Measurements from ENCODE around the gene ATXN1. TPM values are rescaled to one million over a fixed set of nuclear protein-coding genes. Genes with fewer than 3 reads are reported as not detected.

ATXN1 gene
- total RNA-seq, 1 donor from 2014 or later = 27.2 TPM

GRCh38 chr6:16313732-16314131 is 447.5 kb downstream of the ATXN1 start:
- DNase-seq (ENCODE audit: low read depth) = no peak

- no peak for DNase-seq (ENCODE audit: low read depth)
These were observed 449.5 kb downstream of the ATXN1 start for GRCh38 chr6:16311763-16312162.

- no peak for DNase-seq (ENCODE audit: low read depth)
These were observed 454.9 kb downstream of the ATXN1 start for GRCh38 chr6:16306334-16306733.

- DNase-seq (ENCODE audit: low read depth) = no peak
These were observed 455.5 kb downstream of the ATXN1 start for GRCh38 chr6:16305788-16306187.

GRCh38 chr6:16305246-16305725 is 456.0 kb downstream of the ATXN1 start:
- DNase-seq (ENCODE audit: low read depth) = no peak

GRCh38 chr6:16302721-16303552 is 458.3 kb downstream of the ATXN1 start:
- DNase-seq (ENCODE audit: low read depth) = no peak

- no peak for DNase-seq (ENCODE audit: low read depth)
These were observed 459.7 kb downstream of the ATXN1 start for GRCh38 chr6:16301511-16301910.

GRCh38 chr6:16299861-16300260 is 461.4 kb downstream of the ATXN1 start:
- DNase-seq (ENCODE audit: low read depth) = no peak

GRCh38 chr6:16296061-16296670 is 465.1 kb downstream of the ATXN1 start:
- no peak for DNase-seq (ENCODE audit: low read depth)

GRCh38 chr6:16295471-16295870 is 465.8 kb downstream of the ATXN1 start:
- no peak for DNase-seq (ENCODE audit: low read depth)

- DNase-seq (ENCODE audit: low read depth) = no peak
These were observed 466.2 kb downstream of the ATXN1 start for GRCh38 chr6:16295060-16295459.

GRCh38 chr6:16294371-16294770 is 466.9 kb downstream of the ATXN1 start:
- no peak for DNase-seq (ENCODE audit: low read depth)

GRCh38 chr6:16292942-16293341 is 468.3 kb downstream of the ATXN1 start:
- DNase-seq (ENCODE audit: low read depth) = peak; percentile 58

- DNase-seq (ENCODE audit: low read depth) = no peak
These were observed 468.8 kb downstream of the ATXN1 start for GRCh38 chr6:16292432-16292831.

GRCh38 chr6:16291739-16292138 is 469.5 kb downstream of the ATXN1 start:
- no peak for DNase-seq (ENCODE audit: low read depth)

- no peak for DNase-seq (ENCODE audit: low read depth)
These were observed 473.1 kb downstream of the ATXN1 start for GRCh38 chr6:16288163-16288562.

GRCh38 chr6:16286151-16286522 is 475.1 kb downstream of the ATXN1 start:
- no peak for DNase-seq (ENCODE audit: low read depth)

- no peak for DNase-seq (ENCODE audit: low read depth)
These were observed 475.7 kb downstream of the ATXN1 start for GRCh38 chr6:16285467-16286150.

- DNase-seq (ENCODE audit: low read depth) = no peak
These were observed 476.8 kb downstream of the ATXN1 start for GRCh38 chr6:16284472-16284871.

- no peak for DNase-seq (ENCODE audit: low read depth)
These were observed 478.9 kb downstream of the ATXN1 start for GRCh38 chr6:16282370-16282769.

GRCh38 chr6:16279243-16279642 is 482.0 kb downstream of the ATXN1 start:
- no peak for DNase-seq (ENCODE audit: low read depth)

- DNase-seq (ENCODE audit: low read depth) = no peak
These were observed 482.5 kb downstream of the ATXN1 start for GRCh38 chr6:16278750-16279149.
